HG02884 (cell line): ENCODE data around the gene NEMP1.
"Not testable (repeated sequence)": the region's sequence is repeated elsewhere in the genome, so short reads cannot be mapped to it uniquely, and the experiment has no call there.

ENCODE experiments used
- ATAC-seq: cut with Tn5 transposase; IDR thresholded peaks from one replicate; pipeline ENCODE4 v1.9.1; 2021; ENCODE audit warnings: mild to moderate bottlenecking, moderate library complexity; ENCODE audit not compliant: unreplicated experiment

NEMP1 gene

GRCh38 chr12:57078519-57079404 lies at the start of gene NEMP1:
Gene NEMP1 (minus strand): TSS chr12:57078791. CDS start chr12:57078745, 46 bp downstream.
- ATAC-seq, result peak; percentile 96

GRCh38 chr12:57127726-57128518 lies 49.3 kb upstream of the NEMP1 start, which contains the start of gene LRP1:
Gene LRP1 (plus strand): TSS chr12:57128483. CDS start chr12:57128965, 482 bp downstream.
- ATAC-seq, result peak; percentile 38

- no peak for ATAC-seq
Measured at GRCh38 chr12:57127101-57127725, 48.6 kb upstream of the NEMP1 start.

- ATAC-seq, result no peak
Measured at GRCh38 chr12:57126561-57126960, 48.0 kb upstream of the NEMP1 start.

GRCh38 chr12:57126061-57126460 lies 47.5 kb upstream of the NEMP1 start:
- no peak for ATAC-seq

GRCh38 chr12:57124261-57124877 lies 45.8 kb upstream of the NEMP1 start:
- ATAC-seq, result no peak

GRCh38 chr12:57123813-57124212 lies 45.2 kb upstream of the NEMP1 start:
- no peak for ATAC-seq

GRCh38 chr12:57120718-57121117 lies 42.1 kb upstream of the NEMP1 start:
- not testable (repeated sequence) for ATAC-seq

GRCh38 chr12:57119294-57120085 lies 40.9 kb upstream of the NEMP1 start:
- ATAC-seq, result no peak

- ATAC-seq, result no peak
Measured at GRCh38 chr12:57118711-57119271, 40.2 kb upstream of the NEMP1 start.

- no peak for ATAC-seq
Measured at GRCh38 chr12:57116580-57117281, 38.1 kb upstream of the NEMP1 start.

GRCh38 chr12:57112492-57113294 lies 34.1 kb upstream of the NEMP1 start:
- ATAC-seq, result peak; percentile 58

GRCh38 chr12:57111031-57111734 lies 32.6 kb upstream of the NEMP1 start, which contains the start of gene STAT6:
Gene STAT6 (minus strand): TSS chr12:57111362. CDS start chr12:57108278, 3,084 bp downstream.
- ATAC-seq, result no peak

GRCh38 chr12:57110104-57111030 lies 31.8 kb upstream of the NEMP1 start:
- ATAC-seq, result peak; percentile 46

- ATAC-seq, result no peak
Measured at GRCh38 chr12:57109207-57110103, 30.9 kb upstream of the NEMP1 start.
